Caki2 (cell line): Measurements from ENCODE around the gene GCK. TPM values are rescaled to one million over a fixed set of nuclear protein-coding genes. Genes with fewer than 3 reads are reported as not detected.

ENCODE experiments used
- DNase-seq: peaks from one replicate; pipeline ENCODE4 v3.0.0-alpha.2; 2015; ENCODE audit warnings: low read depth
- in situ Hi-C: cut with HindIII; loops from 2 replicates; pipeline ENCODE4 v1.10.0; 2016; ENCODE audit warnings: low sequenced_read_pairs, low pct_unique_long_range_greater_than_20kb, mixed read lengths
- total RNA-seq: library from RNA; depleted of rRNA; stranded (reverse); fragments of >200 nt; shearing (Covaris generic); gene quantifications from 2 replicates; pipeline ENCODE4 v1.2.3, GENCODE V29; 2014; ENCODE audit warnings: low replicate concordance; rRNA removed

Gene GCK
- not detected in 2 replicates for total RNA-seq

- in situ Hi-C loops: no loop called here
- no peak for DNase-seq
Observed at GRCh38 chr7:44189286-44189992, at the start of gene GCK. GCK (minus strand) TSS chr7:44189439; CDS start chr7:44188953, 486 bp downstream.

GRCh38 chr7:44238116-44238695 lies 49.0 kb upstream of the GCK start:
- in situ Hi-C loops: no loop called here
- DNase-seq: no peak

GRCh38 chr7:44237696-44238095 lies 48.5 kb upstream of the GCK start:
- in situ Hi-C loops: no loop called here
- no peak for DNase-seq

GRCh38 chr7:44236333-44236728 lies 47.1 kb upstream of the GCK start:
- in situ Hi-C loops: no loop called here
- no peak for DNase-seq

GRCh38 chr7:44235582-44236332 lies 46.5 kb upstream of the GCK start:
- in situ Hi-C loops: no loop called here
- no peak for DNase-seq

GRCh38 chr7:44235066-44235465 lies 45.8 kb upstream of the GCK start:
- no peak for DNase-seq
- in situ Hi-C loops: no loop called here

GRCh38 chr7:44232901-44233715 lies 43.9 kb upstream of the GCK start:
- no peak for DNase-seq
- in situ Hi-C loops: no loop called here

GRCh38 chr7:44232396-44232795 lies 43.2 kb upstream of the GCK start:
- DNase-seq: no peak
- in situ Hi-C loops: no loop called here

- no peak for DNase-seq
- in situ Hi-C loops: no loop called here
Observed at GRCh38 chr7:44231088-44231487, 41.8 kb upstream of the GCK start.

- in situ Hi-C loops: no loop called here
- DNase-seq: no peak
Observed at GRCh38 chr7:44230286-44230685, 41.0 kb upstream of the GCK start.

GRCh38 chr7:44229546-44230105 lies 40.4 kb upstream of the GCK start:
- in situ Hi-C loops: no loop called here
- DNase-seq: no peak

GRCh38 chr7:44228571-44229350 lies 39.5 kb upstream of the GCK start:
- DNase-seq: no peak
- in situ Hi-C loops: no loop called here

- in situ Hi-C loops: no loop called here
- DNase-seq: no peak
Observed at GRCh38 chr7:44227911-44228310, 38.7 kb upstream of the GCK start.

- DNase-seq: no peak
- in situ Hi-C loops: no loop called here
Observed at GRCh38 chr7:44226396-44226753, 37.1 kb upstream of the GCK start.

GRCh38 chr7:44225566-44226395 lies 36.5 kb upstream of the GCK start:
- in situ Hi-C loops: no loop called here
- no peak for DNase-seq

GRCh38 chr7:44224974-44225565 lies 35.8 kb upstream of the GCK start:
- DNase-seq: no peak
- in situ Hi-C loops: no loop called here
